IMR-90 (cell line): Measurements from ENCODE around the gene EYS. TPM values are rescaled to one million over a fixed set of nuclear protein-coding genes. Genes with fewer than 3 reads are reported as not detected.

Experiments
- ATAC-seq: fragments of 200-7000 bp; cut with Tn5 transposase; 2 replicates; pipeline ENCODE4 v1.9.1; 2020; ENCODE audit warnings: low read depth, mild to moderate bottlenecking, moderate library complexity
- BruUV-seq: library from RNA; stranded (reverse); fragments of 400-500 nt; replicated peaks from 2 replicates; lab custom pipeline; 2021; lab: Mats Ljungman, UMichigan
- CTCF ChIA-PET: fragments of 300-600 bp; formaldehyde crosslinking; extraction: SDS; loops from one replicate; lab custom pipeline; 2021; ENCODE audit warnings: antibody characterized with exemption; lab: Yijun Ruan, JAX
- POLR2A ChIA-PET: fragments of 300-600 bp; sonication (Branson Sonifier 250); formaldehyde crosslinking; loops from one replicate; lab custom pipeline; 2022; ENCODE audit warnings: antibody characterized with exemption; ENCODE audit not compliant: unreplicated experiment; lab: Charles Lee
- DNase-seq: peaks from one replicate; pipeline ENCODE4 v3.0.0; 2013
- H2AFZ ChIP-seq: replicated peaks from 2 replicates; pipeline ENCODE3; 2013; ENCODE audit warnings: low read length, mild to moderate bottlenecking; ENCODE audit not compliant: poor library complexity
- H2AK5ac ChIP-seq: 2 replicates; pipeline ENCODE4 v1.6.1; 2013; ENCODE audit warnings: low read depth, low read length, inconsistent platforms
- H2AK9ac ChIP-seq: replicated peaks from 2 replicates; pipeline ENCODE3; 2013; ENCODE audit warnings: mild to moderate bottlenecking, low read depth, low read length, moderate library complexity; ENCODE audit not compliant: poor library complexity
- H2BK120ac ChIP-seq: 2 replicates; pipeline ENCODE4 v1.6.1; 2013; ENCODE audit warnings: low read depth, low read length, inconsistent platforms
- H2BK15ac ChIP-seq: 3 replicates; pipeline ENCODE4 v1.6.1; 2013; ENCODE audit warnings: low read depth, low read length, inconsistent platforms
- H2BK20ac ChIP-seq: 2 replicates; pipeline ENCODE4 v1.6.1; 2013; ENCODE audit warnings: low read depth, mild to moderate bottlenecking, inconsistent platforms, low read length, moderate library complexity
- H2BK5ac ChIP-seq: 2 replicates; pipeline ENCODE4 v1.6.1; 2013; ENCODE audit warnings: mild to moderate bottlenecking, low read depth, low read length, inconsistent platforms; ENCODE audit not compliant: poor library complexity, severe bottlenecking
- H3K14ac ChIP-seq: replicated peaks from 2 replicates; pipeline ENCODE4 v1.6.1; 2013; ENCODE audit warnings: low read depth, low read length, inconsistent platforms
- H3K18ac ChIP-seq: 2 replicates; pipeline ENCODE4 v1.6.1; 2013; ENCODE audit warnings: low read depth, low read length, control low read depth
- H3K23ac ChIP-seq: 2 replicates; pipeline ENCODE4 v1.6.1; 2013; ENCODE audit warnings: low read depth, low read length, inconsistent platforms
- H3K27ac ChIP-seq: 2 replicates; pipeline ENCODE4 v1.5.1; 2013; ENCODE audit warnings: mild to moderate bottlenecking, control low read depth, low read length; ENCODE audit not compliant: insufficient read depth
- H3K27me3 ChIP-seq: 2 replicates; pipeline ENCODE4 v1.6.1; 2013; ENCODE audit warnings: low read length; ENCODE audit not compliant: control insufficient read depth, insufficient read depth
- H3K36me3 ChIP-seq: 2 replicates; pipeline ENCODE4 v1.6.1; 2013; ENCODE audit warnings: low read length, mixed read lengths; ENCODE audit not compliant: control insufficient read depth, insufficient read depth
- H3K4ac ChIP-seq: 2 replicates; pipeline ENCODE4 v1.6.1; 2013; ENCODE audit warnings: low read depth, low read length, inconsistent platforms
- H3K4me1 ChIP-seq: 2 replicates; pipeline ENCODE4 v1.6.1; 2013; ENCODE audit warnings: low read length, mixed read lengths; ENCODE audit not compliant: control insufficient read depth, insufficient read depth
- H3K4me2 ChIP-seq: 2 replicates; pipeline ENCODE4 v1.6.1; 2013; ENCODE audit warnings: low read depth, mild to moderate bottlenecking, control low read depth, low read length, moderate library complexity
- H3K4me3 ChIP-seq: 2 replicates; pipeline ENCODE4 v1.5.1; 2013; ENCODE audit warnings: low read depth, mild to moderate bottlenecking, control low read depth, low read length, moderate library complexity; ENCODE audit not compliant: insufficient read depth
- H3K56ac ChIP-seq: 2 replicates; pipeline ENCODE4 v1.6.1; 2013; ENCODE audit warnings: low read length, inconsistent platforms; ENCODE audit not compliant: insufficient read depth; ENCODE audit errors: extremely low read depth
- H3K79me1 ChIP-seq, 2 experiments: 2 replicates each; pipeline ENCODE4 v1.6.1; 2013; ENCODE audit warnings: low read length in 2 of 2, inconsistent platforms in 1 of 2, low read depth in 1 of 2
- H3K9ac ChIP-seq: 2 replicates; pipeline ENCODE4 v1.6.1; 2013; ENCODE audit warnings: low read depth, low read length, control low read depth
- H3K9me1 ChIP-seq: 2 replicates; pipeline ENCODE4 v1.6.1; 2013; ENCODE audit warnings: low read length, inconsistent platforms; ENCODE audit not compliant: insufficient read depth
- H3K9me3 ChIP-seq: 2 replicates; pipeline ENCODE4 v1.6.1; 2013; ENCODE audit warnings: low read length; ENCODE audit not compliant: control insufficient read depth, insufficient read depth
- H4K20me1 ChIP-seq: 2 replicates; pipeline ENCODE4 v1.6.1; 2013; ENCODE audit warnings: low read length, inconsistent platforms; ENCODE audit not compliant: insufficient read depth
- H4K5ac ChIP-seq: 2 replicates; pipeline ENCODE4 v1.6.1; 2013; ENCODE audit warnings: mild to moderate bottlenecking, low read depth, low read length, control low read depth
- H4K8ac ChIP-seq, 2 experiments: 2 replicates each; pipeline ENCODE4 v1.6.1; 2013; ENCODE audit warnings: low read depth in 2 of 2, low read length in 2 of 2, control low read depth in 1 of 2, inconsistent platforms in 1 of 2
- H4K91ac ChIP-seq: 2 replicates; pipeline ENCODE4 v1.6.1; 2013; ENCODE audit warnings: low read depth, low read length, inconsistent platforms; ENCODE audit not compliant: insufficient read depth
- BHLHE40 ChIP-seq: fragments of 150-350 bp; IDR thresholded peaks from 2 replicates; pipeline ENCODE4 v1.6.1; 2016; ENCODE audit warnings: mild to moderate bottlenecking, low read depth, low read length
- CEBPB ChIP-seq: IDR thresholded peaks from 2 replicates; pipeline ENCODE4 v1.6.1; 2012; ENCODE audit warnings: low read depth, low read length, improper control_type of control experiment
- FOS ChIP-seq: fragments of 150-350 bp; IDR thresholded peaks from 2 replicates; pipeline ENCODE4 v1.6.1; 2016; ENCODE audit warnings: low read depth, low read length
- MAFK ChIP-seq: IDR thresholded peaks from 2 replicates; pipeline ENCODE4 v1.6.1; 2012; ENCODE audit warnings: low read depth, low read length, improper control_type of control experiment
- MAZ ChIP-seq: IDR thresholded peaks from 2 replicates; pipeline ENCODE4 v1.6.1; 2012; ENCODE audit warnings: low read depth, mild to moderate bottlenecking, low read length, improper control_type of control experiment, moderate library complexity, borderline replicate concordance
- MXI1 ChIP-seq: IDR thresholded peaks from 2 replicates; pipeline ENCODE4 v1.6.1; 2012; ENCODE audit warnings: low read depth, mild to moderate bottlenecking, low read length, moderate library complexity, borderline replicate concordance
- NFE2L2 ChIP-seq: fragments of 150-350 bp; IDR thresholded peaks from 2 replicates; pipeline ENCODE4 v1.6.1; 2016; ENCODE audit warnings: low read depth, mild to moderate bottlenecking, low read length
- POLR2A ChIP-seq: IDR thresholded peaks from 2 replicates; pipeline ENCODE4 v1.6.1; 2012; ENCODE audit warnings: mild to moderate bottlenecking, low read depth, low read length
- RAD21 ChIP-seq: IDR thresholded peaks from 2 replicates; pipeline ENCODE4 v1.6.1; 2012; ENCODE audit warnings: low read length, improper control_type of control experiment
- RCOR1 ChIP-seq: IDR thresholded peaks from 2 replicates; pipeline ENCODE4 v1.6.1; 2012; ENCODE audit warnings: mild to moderate bottlenecking, low read length, improper control_type of control experiment; ENCODE audit not compliant: insufficient replicate concordance
- RFX5 ChIP-seq: IDR thresholded peaks from 2 replicates; pipeline ENCODE4 v1.8.0; 2012; ENCODE audit warnings: low read depth, mild to moderate bottlenecking, low read length, moderate library complexity
- SMC3 ChIP-seq: fragments of 150-350 bp; IDR thresholded peaks from 2 replicates; pipeline ENCODE4 v1.6.1; 2016; ENCODE audit warnings: low read depth, mild to moderate bottlenecking, antibody characterized with exemption, low read length, moderate library complexity
- USF2 ChIP-seq: fragments of 150-350 bp; IDR thresholded peaks from 2 replicates; pipeline ENCODE4 v1.6.1; 2017; ENCODE audit warnings: mild to moderate bottlenecking, antibody characterized with exemption, low read length, low read depth
- WGBS, 2 experiments: methylation state at CpG; one replicate each; pipeline versions ENCODE4 v1.1.5 to v1.1.7; 2013; ENCODE audit warnings: missing lambda C conversion rate in 2 of 2; ENCODE audit not compliant: insufficient read length in 1 of 2; ENCODE audit errors: extremely low coverage in 2 of 2; 5-methylcytosine and 5-hydroxymethylcytosine counted together
- dilution Hi-C: fragments of 300-500 bp; cut with HindIII; formaldehyde crosslinking; loops from one replicate; pipeline ENCODE4 v1.14.3; 2018; ENCODE audit warnings: low sequenced_read_pairs; ENCODE audit not compliant: unreplicated experiment
- in situ Hi-C: fragments of 300-500 bp; cut with MboI; formaldehyde crosslinking; loops from 3 replicates; pipeline ENCODE4 v1.14.3; 2019; ENCODE audit warnings: low sequenced_read_pairs, inconsistent platforms, mixed read lengths
- intact Hi-C: fragments of 100-400 bp; cut with micrococcal nuclease; formaldehyde crosslinking; loops from 2 replicates; pipeline ENCODE4 v1.10.0; 2022
- polyA plus RNA-seq, 3 experiments: library from polyadenylated mRNA; depleted of rRNA; stranded (reverse); fragments of >200 nt; gene quantifications; 2 replicates each; pipeline ENCODE4 v1.2.3, GENCODE V29; 2012; ENCODE audit warnings: low replicate concordance in 1 of 3
- total RNA-seq: library from RNA; depleted of rRNA; stranded (reverse); fragments of >200 nt; gene quantifications from 2 replicates; pipeline ENCODE4 v1.2.3, GENCODE V29; 2012
- TF ChIP-seq, protein P1 (sequence below): fragments of 150-350 bp; IDR thresholded peaks from 2 replicates; pipeline ENCODE4 v1.6.1; 2016; ENCODE audit warnings: low read depth, mild to moderate bottlenecking, low read length, moderate library complexity, borderline replicate concordance
- TF ChIP-seq, protein P2 (sequence below): conservative IDR thresholded peaks from 2 replicates; pipeline ENCODE4 v1.5.1; 2012; ENCODE audit warnings: mild to moderate bottlenecking, low read depth, low read length, improper control_type of control experiment

Gene EYS
- total and polyA plus RNA-seq, 2 of the 4 experiments (the other 2 are of a cell fraction): under 0.01 TPM; not detected in 1

- dilution Hi-C loops: no loop called here
- no peak overlapping the region for H3K4me2 ChIP-seq
- no TSS peak for BruUV-seq
Observed at GRCh38 chr6:65262241-65262640, 444.8 kb downstream of the EYS start.

More at GRCh38 chr6:65262241-65262640, 444.8 kb downstream of the EYS start:
- H3K27ac ChIP-seq: no peak overlapping the region
- in situ Hi-C loops: no loop called here
- H4K20me1 ChIP-seq: no peaks in the 10 kb centered on the region
- no peaks in the 10 kb centered on the region for H3K9me1 ChIP-seq
- no peaks in the 10 kb centered on the region for H3K79me1 ChIP-seq
- CTCF ChIA-PET: no interaction called here
- no peak overlapping the region for H3K18ac ChIP-seq
- no peak overlapping the region for H2AFZ ChIP-seq
- TF ChIP-seq RFX5 (no peak), MAZ (no peak), RCOR1 (no peak), POLR2A (no peak), USF2 (no peak), FOS (no peak), MXI1 (no peak), SMC3 (no peak), MAFK (no peak), NFE2L2 (no peak), BHLHE40 (no peak), CEBPB (no peak), RAD21 (no peak)
- TF ChIP-seq, protein P1, sequence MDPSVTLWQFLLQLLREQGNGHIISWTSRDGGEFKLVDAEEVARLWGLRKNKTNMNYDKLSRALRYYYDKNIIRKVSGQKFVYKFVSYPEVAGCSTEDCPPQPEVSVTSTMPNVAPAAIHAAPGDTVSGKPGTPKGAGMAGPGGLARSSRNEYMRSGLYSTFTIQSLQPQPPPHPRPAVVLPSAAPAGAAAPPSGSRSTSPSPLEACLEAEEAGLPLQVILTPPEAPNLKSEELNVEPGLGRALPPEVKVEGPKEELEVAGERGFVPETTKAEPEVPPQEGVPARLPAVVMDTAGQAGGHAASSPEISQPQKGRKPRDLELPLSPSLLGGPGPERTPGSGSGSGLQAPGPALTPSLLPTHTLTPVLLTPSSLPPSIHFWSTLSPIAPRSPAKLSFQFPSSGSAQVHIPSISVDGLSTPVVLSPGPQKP: no peak
- TF ChIP-seq, protein P2, sequence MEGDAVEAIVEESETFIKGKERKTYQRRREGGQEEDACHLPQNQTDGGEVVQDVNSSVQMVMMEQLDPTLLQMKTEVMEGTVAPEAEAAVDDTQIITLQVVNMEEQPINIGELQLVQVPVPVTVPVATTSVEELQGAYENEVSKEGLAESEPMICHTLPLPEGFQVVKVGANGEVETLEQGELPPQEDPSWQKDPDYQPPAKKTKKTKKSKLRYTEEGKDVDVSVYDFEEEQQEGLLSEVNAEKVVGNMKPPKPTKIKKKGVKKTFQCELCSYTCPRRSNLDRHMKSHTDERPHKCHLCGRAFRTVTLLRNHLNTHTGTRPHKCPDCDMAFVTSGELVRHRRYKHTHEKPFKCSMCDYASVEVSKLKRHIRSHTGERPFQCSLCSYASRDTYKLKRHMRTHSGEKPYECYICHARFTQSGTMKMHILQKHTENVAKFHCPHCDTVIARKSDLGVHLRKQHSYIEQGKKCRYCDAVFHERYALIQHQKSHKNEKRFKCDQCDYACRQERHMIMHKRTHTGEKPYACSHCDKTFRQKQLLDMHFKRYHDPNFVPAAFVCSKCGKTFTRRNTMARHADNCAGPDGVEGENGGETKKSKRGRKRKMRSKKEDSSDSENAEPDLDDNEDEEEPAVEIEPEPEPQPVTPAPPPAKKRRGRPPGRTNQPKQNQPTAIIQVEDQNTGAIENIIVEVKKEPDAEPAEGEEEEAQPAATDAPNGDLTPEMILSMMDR: no peak
- H3K27me3 ChIP-seq: no peaks in the 10 kb centered on the region
- ATAC-seq (no peak), DNase-seq (no peak)
- no peak overlapping the region for H3K14ac ChIP-seq
- H3K36me3 ChIP-seq: no peaks in the 10 kb centered on the region
- no peaks in the 10 kb centered on the region for H3K9me3 ChIP-seq
- WGBS, 2 experiments: no CpG with 5 or more reads among the region's 3 CpGs
- no peak overlapping the region for H2AK9ac ChIP-seq
- H4K8ac ChIP-seq: no peak overlapping the region
- H3K4me3 ChIP-seq: no peak overlapping the region
- H4K5ac ChIP-seq: no peak overlapping the region
- no peak overlapping the region for H2AK5ac ChIP-seq
- no peak overlapping the region for H3K56ac ChIP-seq
- H3K9ac ChIP-seq: no peak overlapping the region
- H3K4ac ChIP-seq: no peak overlapping the region
- no peak overlapping the region for H2BK120ac ChIP-seq
- no peak overlapping the region for H2BK5ac ChIP-seq
- intact Hi-C loops: no loop called here
- POLR2A ChIA-PET: no interaction called here
- no peak overlapping the region for H2BK20ac ChIP-seq
- no peak overlapping the region for H3K23ac ChIP-seq
- no peak overlapping the region for H2BK15ac ChIP-seq
- no peak overlapping the region for H4K91ac ChIP-seq
- no peaks in the 10 kb centered on the region for H3K4me1 ChIP-seq
